ENCODE measurements around the gene CRKL.
"Not testable (repeated sequence)": the region's sequence is repeated elsewhere in the genome, so short reads cannot be mapped to it uniquely, and the experiment has no call there.

DNA sequence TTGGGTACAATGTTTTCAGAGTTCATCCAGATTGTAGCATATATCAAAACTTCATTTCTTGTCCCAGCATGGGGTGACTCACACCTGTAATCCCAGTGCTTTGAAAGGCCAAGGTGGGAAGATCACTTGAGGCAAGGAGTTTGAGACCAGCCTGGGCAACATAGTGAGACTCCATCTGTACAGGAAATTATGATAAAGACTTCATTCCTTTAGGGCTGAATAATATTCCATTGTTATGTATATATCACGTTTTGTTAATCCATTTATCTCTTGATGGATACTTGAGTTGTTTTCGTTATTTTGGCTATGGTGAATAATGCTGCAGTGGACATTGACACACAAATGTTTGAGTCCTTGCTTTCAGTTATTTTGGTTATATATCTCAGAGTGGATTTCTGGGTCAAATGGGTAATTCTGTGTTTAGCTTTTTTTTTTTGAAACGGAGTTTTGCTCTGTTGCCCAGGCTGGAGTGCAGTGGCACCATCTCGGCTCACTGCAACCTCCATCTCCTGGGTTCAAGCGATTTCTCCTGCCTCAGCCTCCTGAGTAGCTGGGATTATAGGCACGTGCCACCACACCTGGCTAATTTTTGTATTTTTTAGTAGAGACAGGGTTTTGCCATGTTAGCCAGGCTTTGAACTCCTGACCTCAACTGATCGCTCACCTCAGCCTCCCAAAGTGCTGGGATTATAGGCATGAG is 25.1 kb downstream of the CRKL start:
- TF ChIP-seq, protein P1, sequence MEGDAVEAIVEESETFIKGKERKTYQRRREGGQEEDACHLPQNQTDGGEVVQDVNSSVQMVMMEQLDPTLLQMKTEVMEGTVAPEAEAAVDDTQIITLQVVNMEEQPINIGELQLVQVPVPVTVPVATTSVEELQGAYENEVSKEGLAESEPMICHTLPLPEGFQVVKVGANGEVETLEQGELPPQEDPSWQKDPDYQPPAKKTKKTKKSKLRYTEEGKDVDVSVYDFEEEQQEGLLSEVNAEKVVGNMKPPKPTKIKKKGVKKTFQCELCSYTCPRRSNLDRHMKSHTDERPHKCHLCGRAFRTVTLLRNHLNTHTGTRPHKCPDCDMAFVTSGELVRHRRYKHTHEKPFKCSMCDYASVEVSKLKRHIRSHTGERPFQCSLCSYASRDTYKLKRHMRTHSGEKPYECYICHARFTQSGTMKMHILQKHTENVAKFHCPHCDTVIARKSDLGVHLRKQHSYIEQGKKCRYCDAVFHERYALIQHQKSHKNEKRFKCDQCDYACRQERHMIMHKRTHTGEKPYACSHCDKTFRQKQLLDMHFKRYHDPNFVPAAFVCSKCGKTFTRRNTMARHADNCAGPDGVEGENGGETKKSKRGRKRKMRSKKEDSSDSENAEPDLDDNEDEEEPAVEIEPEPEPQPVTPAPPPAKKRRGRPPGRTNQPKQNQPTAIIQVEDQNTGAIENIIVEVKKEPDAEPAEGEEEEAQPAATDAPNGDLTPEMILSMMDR (IDR thresholded peaks at IDR 0.05) = not testable (repeated sequence)
- not testable (repeated sequence) for TF ChIP-seq FOSL2 (IDR thresholded peaks at IDR 0.05); FOSL2 (CRISPR knock-in tag; IDR thresholded peaks at IDR 0.05); ESRRA (IDR thresholded peaks at IDR 0.05; ENCODE audit: borderline replicate concordance, low read length); JUN (IDR thresholded peaks at IDR 0.05)

All from A549 (cell line).